ENCODE data around the gene VSNL1. TPM values are rescaled to one million over a fixed set of nuclear protein-coding genes. Genes with fewer than 3 reads are reported as not detected.

VSNL1 gene
- total and polyA plus RNA-seq, 2 experiments from 2014 or later: 102 to 112 TPM

DNA sequence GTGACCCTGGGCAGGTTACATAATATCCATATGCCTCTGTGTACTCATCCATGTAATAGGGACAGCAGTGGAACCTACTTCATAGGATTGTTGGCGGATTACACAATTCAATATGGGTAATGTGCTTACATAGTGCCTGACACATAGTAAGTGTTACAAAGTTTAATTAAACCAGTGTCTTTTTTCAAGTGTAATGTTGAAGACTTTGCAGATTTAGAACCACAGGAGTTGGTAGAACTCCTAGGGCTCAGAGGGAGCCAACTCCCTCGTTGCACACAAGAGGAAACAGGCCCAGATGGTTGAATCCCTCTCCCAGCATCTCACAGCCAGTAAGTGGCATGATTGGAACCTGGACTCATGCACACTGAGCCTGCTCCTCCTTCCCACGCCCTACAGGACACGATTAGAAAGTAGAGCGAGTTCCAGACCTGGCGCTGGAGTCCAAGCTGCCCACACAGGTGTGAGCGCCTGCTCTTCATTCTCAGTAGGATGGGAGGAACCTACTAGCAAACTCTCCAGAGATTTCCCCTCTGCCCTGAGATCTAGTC is 97.8 kb downstream of the VSNL1 start:
- H3K4me1 Mint-ChIP-seq: peaks cover 25% of the 10 kb centered on the region
- Histone ChIP-seq H3K27ac (ENCODE audit: low read depth) (no peak overlapping the region), H3K27me3 (ENCODE audit: insufficient read depth) (no peaks in the 10 kb centered on the region), H3K4me2 (no peak overlapping the region), H3K4me1 (ENCODE audit: insufficient read depth) (no peaks in the 10 kb centered on the region; the same call in 1 of the 2 replicates), H4K20me1 (replicated peaks; ENCODE audit: insufficient read depth) (peaks cover 8% of the 10 kb centered on the region), H3F3A (replicated peaks; ENCODE audit: low read depth) (no peaks in the 10 kb centered on the region), H2AFZ (no peak overlapping the region), H3K9me2 (ENCODE audit: insufficient read depth) (0 out of 2 replicates have a peak, but pooled peaks cover 2% of the 10 kb centered on the region), H3K79me2 (replicated peaks; ENCODE audit: insufficient read depth) (0 out of 2 replicates have a peak, but pooled peaks cover 3% of the 10 kb centered on the region), H3K36me3 (ENCODE audit: insufficient read depth) (no peaks in the 10 kb centered on the region), H3K4me3 (no peak overlapping the region)
- no peak for DNase-seq (ENCODE audit: low spot score)
- peaks cover 23% of the 10 kb centered on the region for H3K36me3 Mint-ChIP-seq (ENCODE audit: low read depth)
- TF ChIP-seq EZH2phosphoT487 (IDR thresholded peaks at IDR 0.05; ENCODE audit: unreplicated experiment) (no peak), JUNB (IDR thresholded peaks at IDR 0.05; ENCODE audit: unreplicated experiment) (no peak), EZH2 (IDR thresholded peaks at IDR 0.05; ENCODE audit: low read depth, unreplicated experiment) (no peak), NANOG (IDR thresholded peaks at IDR 0.05; ENCODE audit: borderline replicate concordance) (no peak), ZNF331 (CRISPR knock-in tag; IDR thresholded peaks at IDR 0.05; ENCODE audit: low read depth) (no peak), STAT1 (IDR thresholded peaks at IDR 0.05; ENCODE audit: unreplicated experiment) (no peak), POLR2AphosphoS5 (IDR thresholded peaks at IDR 0.05; ENCODE audit: low read depth) (no peak), ZNF114 (CRISPR knock-in tag; IDR thresholded peaks at IDR 0.05) (no peak), CREB1 (CRISPR knock-in tag; IDR thresholded peaks at IDR 0.05; ENCODE audit: low read depth) (no peak)
- TF ChIP-seq, protein P1, sequence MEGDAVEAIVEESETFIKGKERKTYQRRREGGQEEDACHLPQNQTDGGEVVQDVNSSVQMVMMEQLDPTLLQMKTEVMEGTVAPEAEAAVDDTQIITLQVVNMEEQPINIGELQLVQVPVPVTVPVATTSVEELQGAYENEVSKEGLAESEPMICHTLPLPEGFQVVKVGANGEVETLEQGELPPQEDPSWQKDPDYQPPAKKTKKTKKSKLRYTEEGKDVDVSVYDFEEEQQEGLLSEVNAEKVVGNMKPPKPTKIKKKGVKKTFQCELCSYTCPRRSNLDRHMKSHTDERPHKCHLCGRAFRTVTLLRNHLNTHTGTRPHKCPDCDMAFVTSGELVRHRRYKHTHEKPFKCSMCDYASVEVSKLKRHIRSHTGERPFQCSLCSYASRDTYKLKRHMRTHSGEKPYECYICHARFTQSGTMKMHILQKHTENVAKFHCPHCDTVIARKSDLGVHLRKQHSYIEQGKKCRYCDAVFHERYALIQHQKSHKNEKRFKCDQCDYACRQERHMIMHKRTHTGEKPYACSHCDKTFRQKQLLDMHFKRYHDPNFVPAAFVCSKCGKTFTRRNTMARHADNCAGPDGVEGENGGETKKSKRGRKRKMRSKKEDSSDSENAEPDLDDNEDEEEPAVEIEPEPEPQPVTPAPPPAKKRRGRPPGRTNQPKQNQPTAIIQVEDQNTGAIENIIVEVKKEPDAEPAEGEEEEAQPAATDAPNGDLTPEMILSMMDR (conservative IDR thresholded peaks at IDR 0.05; ENCODE audit: low read depth in 2 of 2): no peak
- TF ChIP-seq, protein P2, sequence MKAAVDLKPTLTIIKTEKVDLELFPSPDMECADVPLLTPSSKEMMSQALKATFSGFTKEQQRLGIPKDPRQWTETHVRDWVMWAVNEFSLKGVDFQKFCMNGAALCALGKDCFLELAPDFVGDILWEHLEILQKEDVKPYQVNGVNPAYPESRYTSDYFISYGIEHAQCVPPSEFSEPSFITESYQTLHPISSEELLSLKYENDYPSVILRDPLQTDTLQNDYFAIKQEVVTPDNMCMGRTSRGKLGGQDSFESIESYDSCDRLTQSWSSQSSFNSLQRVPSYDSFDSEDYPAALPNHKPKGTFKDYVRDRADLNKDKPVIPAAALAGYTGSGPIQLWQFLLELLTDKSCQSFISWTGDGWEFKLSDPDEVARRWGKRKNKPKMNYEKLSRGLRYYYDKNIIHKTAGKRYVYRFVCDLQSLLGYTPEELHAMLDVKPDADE (IDR thresholded peaks at IDR 0.05): no peak
- TF ChIP-seq, protein P3, sequence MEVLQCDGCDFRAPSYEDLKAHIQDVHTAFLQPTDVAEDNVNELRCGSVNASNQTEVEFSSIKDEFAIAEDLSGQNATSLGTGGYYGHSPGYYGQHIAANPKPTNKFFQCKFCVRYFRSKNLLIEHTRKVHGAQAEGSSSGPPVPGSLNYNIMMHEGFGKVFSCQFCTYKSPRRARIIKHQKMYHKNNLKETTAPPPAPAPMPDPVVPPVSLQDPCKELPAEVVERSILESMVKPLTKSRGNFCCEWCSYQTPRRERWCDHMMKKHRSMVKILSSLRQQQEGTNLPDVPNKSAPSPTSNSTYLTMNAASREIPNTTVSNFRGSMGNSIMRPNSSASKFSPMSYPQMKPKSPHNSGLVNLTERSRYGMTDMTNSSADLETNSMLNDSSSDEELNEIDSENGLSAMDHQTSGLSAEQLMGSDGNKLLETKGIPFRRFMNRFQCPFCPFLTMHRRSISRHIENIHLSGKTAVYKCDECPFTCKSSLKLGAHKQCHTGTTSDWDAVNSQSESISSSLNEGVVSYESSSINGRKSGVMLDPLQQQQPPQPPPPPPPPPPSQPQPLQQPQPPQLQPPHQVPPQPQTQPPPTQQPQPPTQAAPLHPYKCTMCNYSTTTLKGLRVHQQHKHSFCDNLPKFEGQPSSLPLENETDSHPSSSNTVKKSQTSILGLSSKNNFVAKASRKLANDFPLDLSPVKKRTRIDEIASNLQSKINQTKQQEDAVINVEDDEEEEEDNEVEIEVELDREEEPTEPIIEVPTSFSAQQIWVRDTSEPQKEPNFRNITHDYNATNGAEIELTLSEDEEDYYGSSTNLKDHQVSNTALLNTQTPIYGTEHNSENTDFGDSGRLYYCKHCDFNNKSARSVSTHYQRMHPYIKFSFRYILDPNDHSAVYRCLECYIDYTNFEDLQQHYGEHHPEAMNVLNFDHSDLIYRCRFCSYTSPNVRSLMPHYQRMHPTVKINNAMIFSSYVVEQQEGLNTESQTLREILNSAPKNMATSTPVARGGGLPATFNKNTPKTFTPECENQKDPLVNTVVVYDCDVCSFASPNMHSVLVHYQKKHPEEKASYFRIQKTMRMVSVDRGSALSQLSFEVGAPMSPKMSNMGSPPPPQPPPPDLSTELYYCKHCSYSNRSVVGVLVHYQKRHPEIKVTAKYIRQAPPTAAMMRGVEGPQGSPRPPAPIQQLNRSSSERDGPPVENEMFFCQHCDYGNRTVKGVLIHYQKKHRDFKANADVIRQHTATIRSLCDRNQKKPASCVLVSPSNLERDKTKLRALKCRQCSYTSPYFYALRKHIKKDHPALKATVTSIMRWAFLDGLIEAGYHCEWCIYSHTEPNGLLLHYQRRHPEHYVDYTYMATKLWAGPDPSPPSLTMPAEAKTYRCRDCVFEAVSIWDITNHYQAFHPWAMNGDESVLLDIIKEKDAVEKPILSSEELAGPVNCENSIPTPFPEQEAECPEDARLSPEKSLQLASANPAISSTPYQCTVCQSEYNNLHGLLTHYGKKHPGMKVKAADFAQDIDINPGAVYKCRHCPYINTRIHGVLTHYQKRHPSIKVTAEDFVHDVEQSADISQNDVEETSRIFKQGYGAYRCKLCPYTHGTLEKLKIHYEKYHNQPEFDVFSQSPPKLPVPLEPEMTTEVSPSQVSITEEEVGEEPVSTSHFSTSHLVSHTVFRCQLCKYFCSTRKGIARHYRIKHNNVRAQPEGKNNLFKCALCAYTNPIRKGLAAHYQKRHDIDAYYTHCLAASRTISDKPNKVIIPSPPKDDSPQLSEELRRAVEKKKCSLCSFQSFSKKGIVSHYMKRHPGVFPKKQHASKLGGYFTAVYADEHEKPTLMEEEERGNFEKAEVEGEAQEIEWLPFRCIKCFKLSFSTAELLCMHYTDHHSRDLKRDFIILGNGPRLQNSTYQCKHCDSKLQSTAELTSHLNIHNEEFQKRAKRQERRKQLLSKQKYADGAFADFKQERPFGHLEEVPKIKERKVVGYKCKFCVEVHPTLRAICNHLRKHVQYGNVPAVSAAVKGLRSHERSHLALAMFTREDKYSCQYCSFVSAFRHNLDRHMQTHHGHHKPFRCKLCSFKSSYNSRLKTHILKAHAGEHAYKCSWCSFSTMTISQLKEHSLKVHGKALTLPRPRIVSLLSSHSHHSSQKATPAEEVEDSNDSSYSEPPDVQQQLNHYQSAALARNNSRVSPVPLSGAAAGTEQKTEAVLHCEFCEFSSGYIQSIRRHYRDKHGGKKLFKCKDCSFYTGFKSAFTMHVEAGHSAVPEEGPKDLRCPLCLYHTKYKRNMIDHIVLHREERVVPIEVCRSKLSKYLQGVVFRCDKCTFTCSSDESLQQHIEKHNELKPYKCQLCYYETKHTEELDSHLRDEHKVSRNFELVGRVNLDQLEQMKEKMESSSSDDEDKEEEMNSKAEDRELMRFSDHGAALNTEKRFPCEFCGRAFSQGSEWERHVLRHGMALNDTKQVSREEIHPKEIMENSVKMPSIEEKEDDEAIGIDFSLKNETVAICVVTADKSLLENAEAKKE (CRISPR knock-in tag; IDR thresholded peaks at IDR 0.05): no peak
- TF ChIP-seq, protein P4, sequence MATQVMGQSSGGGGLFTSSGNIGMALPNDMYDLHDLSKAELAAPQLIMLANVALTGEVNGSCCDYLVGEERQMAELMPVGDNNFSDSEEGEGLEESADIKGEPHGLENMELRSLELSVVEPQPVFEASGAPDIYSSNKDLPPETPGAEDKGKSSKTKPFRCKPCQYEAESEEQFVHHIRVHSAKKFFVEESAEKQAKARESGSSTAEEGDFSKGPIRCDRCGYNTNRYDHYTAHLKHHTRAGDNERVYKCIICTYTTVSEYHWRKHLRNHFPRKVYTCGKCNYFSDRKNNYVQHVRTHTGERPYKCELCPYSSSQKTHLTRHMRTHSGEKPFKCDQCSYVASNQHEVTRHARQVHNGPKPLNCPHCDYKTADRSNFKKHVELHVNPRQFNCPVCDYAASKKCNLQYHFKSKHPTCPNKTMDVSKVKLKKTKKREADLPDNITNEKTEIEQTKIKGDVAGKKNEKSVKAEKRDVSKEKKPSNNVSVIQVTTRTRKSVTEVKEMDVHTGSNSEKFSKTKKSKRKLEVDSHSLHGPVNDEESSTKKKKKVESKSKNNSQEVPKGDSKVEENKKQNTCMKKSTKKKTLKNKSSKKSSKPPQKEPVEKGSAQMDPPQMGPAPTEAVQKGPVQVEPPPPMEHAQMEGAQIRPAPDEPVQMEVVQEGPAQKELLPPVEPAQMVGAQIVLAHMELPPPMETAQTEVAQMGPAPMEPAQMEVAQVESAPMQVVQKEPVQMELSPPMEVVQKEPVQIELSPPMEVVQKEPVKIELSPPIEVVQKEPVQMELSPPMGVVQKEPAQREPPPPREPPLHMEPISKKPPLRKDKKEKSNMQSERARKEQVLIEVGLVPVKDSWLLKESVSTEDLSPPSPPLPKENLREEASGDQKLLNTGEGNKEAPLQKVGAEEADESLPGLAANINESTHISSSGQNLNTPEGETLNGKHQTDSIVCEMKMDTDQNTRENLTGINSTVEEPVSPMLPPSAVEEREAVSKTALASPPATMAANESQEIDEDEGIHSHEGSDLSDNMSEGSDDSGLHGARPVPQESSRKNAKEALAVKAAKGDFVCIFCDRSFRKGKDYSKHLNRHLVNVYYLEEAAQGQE (IDR thresholded peaks at IDR 0.05; ENCODE audit: unreplicated experiment): no peak
- H3K27me3 Mint-ChIP-seq (ENCODE audit: insufficient read depth, low read depth, poor library complexity): peaks cover 10% of the 10 kb centered on the region
- H3K27ac Mint-ChIP-seq: no peak overlapping the region
- ATAC-seq: no peak
- no peaks in the 10 kb centered on the region for H3K9me3 Mint-ChIP-seq
- H3K4me3 Mint-ChIP-seq: no peak overlapping the region

All from GM23338 (cell line).